ENCODE results near the gene SLC34A3. TPM values are rescaled to one million over a fixed set of nuclear protein-coding genes. Genes with fewer than 3 reads are reported as not detected.
"Not testable (repeated sequence)": the region's sequence is repeated elsewhere in the genome, so short reads cannot be mapped to it uniquely, and the experiment has no call there.

Gene SLC34A3
- total RNA-seq, 1 donor from 2014 or later, result not detected

- DNase-seq, result no peak
Measured at GRCh38 chr9:137228968-137229896, 1.5 kb upstream of the SLC34A3 start.

GRCh38 chr9:137229903-137230704 lies 597 bp upstream of the SLC34A3 start:
- DNase-seq, result no peak

- DNase-seq, result no peak
Measured at GRCh38 chr9:137231372-137232039, 805 bp downstream of the SLC34A3 start.

- DNase-seq, result no peak
Measured at GRCh38 chr9:137232101-137232500, 1.4 kb downstream of the SLC34A3 start.

- DNase-seq, result no peak
Measured at GRCh38 chr9:137232510-137232909, 1.8 kb downstream of the SLC34A3 start.

DNA sequence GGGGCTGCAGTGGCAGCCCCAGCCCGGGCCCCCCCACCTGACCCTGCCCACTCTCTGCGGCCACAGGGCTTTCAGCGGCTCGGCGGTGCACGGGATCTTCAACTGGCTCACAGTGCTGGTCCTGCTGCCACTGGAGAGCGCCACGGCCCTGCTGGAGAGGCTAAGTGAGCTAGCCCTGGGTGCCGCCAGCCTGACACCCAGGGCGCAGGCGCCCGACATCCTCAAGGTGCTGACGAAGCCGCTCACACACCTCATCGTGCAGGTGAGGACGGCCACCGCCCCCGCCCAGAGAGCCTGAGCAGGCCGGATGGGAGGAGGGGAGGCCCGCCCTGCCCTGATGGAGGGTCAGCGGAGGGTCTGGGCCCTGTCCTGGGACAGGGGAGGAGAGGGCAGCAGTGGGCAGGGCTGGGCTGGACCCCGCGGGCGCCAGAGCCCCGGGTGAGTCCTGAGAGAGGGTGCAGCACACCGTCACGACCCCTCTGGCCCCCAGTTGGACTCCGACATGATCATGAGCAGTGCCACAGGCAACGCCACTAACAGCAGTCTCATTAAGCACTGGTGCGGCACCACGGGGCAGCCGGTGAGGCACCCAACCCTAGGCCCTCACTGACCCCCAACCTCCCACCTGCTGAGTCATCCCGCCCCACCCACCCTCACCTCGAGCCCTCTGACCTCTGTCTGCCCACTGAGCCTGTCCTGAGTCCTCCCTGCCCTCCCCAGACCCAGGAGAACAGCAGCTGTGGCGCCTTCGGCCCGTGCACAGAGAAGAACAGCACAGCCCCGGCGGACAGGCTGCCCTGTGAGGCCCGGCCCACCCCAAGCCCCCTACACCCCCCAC lies 2.7 kb downstream of the SLC34A3 start:
- no peak for DNase-seq

DNA sequence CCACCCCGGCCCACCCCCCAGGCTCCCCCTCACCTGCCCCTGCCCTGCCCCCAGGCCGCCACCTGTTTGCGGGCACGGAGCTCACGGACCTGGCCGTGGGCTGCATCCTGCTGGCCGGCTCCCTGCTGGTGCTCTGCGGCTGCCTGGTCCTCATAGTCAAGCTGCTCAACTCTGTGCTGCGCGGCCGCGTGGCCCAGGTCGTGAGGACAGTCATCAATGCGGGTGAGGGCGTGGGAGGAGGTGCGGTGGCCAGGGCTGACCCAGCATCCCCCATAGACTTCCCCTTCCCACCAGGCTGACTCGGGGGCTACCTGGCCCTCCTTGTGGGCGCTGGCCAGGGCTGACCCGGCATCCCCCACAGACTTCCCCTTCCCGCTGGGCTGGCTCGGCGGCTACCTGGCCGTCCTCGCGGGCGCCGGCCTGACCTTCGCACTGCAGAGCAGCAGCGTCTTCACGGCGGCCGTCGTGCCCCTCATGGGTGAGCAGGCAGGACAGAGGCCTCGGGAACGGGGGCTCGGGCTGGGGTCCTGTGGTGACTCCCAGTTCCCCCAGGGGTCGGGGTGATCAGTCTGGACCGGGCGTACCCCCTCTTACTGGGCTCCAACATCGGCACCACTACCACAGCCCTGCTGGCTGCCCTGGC lies 3.5 kb downstream of the SLC34A3 start:
- DNase-seq, result no peak

GRCh38 chr9:137234758-137235423 lies 4.2 kb downstream of the SLC34A3 start:
- no peak for DNase-seq

DNA sequence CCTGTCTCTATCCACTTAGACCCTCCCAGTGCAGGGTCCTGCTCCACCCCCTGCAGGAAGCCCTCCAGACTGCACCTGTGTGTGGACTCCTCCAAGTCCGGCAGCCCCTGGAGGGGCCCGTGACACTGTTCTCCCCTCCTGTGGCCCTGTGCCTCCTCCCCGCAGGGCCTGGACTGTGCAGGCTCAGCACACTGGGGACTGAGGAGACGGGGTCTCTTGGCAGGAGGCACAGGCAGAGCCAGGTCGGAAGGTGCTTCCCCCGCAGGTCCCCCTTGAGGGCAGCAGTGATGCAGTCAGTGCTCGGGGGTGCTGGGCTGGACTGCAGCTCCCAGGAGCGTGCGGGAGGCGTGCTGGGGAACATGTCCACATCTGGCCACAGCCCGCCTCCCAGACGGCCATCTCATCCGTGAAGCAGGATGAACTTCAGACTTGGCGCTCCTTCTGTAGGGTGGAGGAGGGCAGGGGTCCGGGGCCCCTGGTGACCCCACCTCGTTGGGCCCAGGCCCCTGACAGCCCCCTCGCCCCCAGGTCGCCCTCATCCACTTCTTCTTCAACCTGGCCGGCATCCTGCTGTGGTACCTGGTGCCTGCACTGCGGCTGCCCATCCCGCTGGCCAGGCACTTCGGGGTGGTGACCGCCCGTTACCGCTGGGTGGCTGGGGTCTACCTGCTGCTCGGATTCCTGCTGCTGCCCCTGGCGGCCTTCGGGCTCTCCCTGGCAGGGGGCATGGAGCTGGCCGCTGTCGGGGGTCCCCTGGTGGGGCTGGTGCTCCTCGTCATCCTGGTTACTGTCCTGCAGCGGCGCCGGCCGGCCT lies 4.9 kb downstream of the SLC34A3 start:
- DNase-seq, result no peak

DNA sequence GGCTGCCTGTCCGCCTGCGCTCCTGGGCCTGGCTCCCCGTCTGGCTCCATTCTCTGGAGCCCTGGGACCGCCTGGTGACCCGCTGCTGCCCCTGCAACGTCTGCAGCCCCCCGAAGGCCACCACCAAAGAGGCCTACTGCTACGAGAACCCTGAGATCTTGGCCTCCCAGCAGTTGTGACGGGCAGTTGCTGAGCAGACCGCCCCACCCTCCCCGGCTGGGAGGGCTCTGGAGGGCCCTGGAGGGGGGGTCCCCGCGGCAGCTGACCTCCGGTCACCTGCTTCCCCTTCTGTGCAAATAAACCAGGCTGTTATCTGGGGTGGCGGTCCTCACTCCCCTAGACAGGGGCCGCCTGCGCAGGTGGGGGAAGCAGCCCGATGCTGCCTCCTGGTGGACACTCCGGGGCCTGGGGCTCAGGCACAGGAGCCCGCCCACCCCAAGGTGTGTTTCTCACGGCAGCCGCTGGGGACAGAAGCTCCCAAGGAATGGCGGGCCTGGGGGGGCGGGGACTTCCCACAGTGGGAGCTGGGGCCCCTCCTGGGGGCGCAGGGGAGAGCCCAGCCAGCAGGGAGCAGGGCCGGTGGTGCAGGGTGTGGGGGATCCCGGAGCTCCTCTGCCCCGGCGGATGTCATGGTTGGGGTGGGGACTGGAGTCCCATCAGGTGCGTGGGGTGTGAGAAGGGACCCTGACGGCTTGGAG lies 5.7 kb downstream of the SLC34A3 start:
- DNase-seq, result peak; percentile 18

DNA sequence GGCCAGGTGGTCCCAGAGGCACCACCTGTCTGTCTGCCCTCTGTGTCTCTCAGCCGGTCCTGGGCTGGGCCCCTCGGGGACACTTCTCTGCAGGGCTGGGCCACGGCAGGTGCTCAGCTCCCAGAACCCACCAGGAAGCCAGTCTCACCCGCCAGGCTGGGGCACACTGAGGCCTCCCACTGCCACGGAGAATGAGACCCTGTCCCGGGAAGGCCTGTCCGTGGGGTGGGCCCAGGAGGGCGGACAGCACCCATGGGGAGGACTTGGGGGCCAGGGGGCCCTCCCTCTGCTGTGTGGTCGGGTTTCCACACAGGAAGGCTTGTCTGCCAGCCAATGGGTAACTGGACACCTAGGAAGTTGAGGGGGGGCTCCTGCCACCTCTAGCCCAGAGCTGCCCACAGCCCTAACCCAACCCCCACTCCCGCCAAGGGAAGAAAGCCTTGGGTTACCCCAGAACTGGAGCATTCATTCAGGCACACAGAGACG lies 6.3 kb downstream of the SLC34A3 start:
- no peak for DNase-seq

DNA sequence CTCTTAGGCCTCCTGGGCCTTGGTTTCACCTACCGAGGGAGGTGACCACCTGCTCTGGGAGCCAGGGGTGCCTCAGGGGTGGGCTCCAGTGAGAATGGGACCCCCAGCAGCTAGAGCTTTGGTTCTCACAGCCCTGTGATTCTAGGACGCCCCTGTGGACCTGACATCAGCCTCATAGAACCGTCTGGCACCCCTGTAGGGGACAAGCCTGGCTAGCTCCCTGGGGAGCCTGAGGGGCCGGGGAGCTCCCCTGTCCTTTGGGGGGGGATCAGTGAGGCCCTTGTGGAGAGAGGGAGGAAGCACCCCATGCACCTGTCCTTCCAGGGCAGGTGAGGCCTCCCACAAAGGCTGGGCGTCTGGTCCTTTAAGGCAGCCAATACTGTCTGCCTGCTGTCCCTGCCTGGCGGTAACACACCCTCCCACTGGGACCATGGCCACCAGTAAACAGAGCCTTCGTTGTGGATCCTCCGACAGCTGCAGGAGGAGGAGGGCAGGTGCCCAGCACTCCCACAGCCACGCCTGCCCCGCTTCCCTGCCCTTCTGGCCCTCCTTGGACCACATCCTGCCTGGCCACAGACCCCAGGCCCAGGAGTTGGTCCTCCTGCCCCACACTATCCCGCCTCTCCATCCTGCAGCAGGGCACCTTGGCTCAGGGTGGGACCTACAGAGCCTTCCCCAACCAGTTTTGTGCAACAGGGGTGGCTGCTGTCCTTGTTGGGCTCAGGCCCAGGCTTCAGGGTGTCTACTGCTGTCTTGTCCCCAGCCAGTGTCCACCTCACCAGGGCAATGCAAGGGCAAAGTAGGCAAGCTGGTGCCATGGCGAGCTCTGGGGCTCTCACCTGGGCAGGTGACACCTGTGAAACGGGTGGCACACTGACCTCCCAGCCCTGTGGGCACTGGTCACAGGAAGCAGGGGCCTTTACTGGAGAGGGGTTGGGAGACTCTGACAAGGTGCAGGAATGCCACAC lies 7.3 kb downstream of the SLC34A3 start:
- DNase-seq, result no peak

DNA sequence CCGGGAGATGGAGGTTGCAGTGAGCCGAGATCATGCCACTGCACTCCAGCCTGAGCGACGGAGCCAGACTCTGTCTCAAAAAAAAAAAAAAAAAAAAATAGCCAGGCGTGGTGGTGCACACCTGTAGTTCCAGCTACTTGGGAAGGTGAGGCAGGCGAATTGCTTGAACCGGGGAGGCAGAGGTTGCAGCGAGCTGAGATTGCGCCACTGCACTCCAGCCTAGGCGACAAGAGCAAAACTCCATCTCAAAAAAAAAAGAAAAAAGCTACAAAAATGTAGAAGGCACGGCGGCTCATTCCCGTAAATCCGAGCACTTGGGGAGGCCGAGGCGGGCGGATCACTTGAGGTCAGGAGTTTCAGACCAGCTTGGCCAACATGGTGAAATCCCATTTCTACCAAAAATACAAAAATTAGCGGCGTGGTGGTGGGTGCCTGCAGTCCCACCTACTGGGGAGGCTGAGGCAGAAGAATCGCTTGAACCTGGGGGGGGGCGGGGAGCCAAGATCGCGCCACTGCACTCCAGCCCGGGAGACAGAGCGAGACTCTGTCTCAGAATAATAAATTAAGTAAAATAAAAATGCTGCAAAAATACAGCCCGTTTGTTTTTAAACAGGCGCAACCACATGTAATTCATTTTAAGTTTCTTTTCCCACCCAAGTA lies 9.0 kb downstream of the SLC34A3 start:
- not testable (repeated sequence) for DNase-seq

DNA sequence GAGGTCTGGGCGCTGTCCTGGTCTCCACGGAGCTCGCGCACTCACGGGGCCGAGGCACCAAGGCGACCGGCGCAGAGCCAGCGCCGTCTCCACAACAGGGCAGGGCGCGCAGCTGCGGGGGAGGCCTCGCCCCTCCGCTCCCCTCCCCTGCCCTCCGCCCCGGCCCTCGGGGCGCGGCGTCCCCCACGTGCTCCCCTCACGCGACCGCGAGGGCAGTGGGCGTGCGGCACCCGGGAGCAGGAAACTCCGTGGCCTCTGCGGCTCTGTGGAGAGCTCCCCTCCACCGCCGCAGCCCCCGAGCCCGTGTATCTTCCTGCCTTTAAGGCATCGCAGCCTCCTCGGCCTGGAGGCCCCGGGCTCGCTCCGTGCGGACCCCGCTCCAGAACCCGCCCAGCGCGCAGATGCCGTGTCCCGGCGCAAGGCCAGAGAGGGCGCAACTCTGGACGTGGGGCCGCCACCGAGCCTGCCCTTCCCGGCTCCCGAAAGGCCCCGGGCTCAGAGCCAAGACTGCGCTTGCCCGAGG lies 9.7 kb downstream of the SLC34A3 start:
- DNase-seq, result peak; percentile 79

- peak; percentile 100 for DNase-seq
Measured at GRCh38 chr9:137240841-137241489, 10.3 kb downstream of the SLC34A3 start, which contains the start of gene TUBB4B. TUBB4B (plus strand) TSS chr9:137241287; CDS start chr9:137241361, 74 bp downstream.
